Choroid plexus epithelial cell (primary cell): Measurements from ENCODE around the gene NCOR1.

Experiments used
- DNase-seq: peaks from one replicate; pipeline ENCODE4 v3.0.0-alpha.2; 2010; ENCODE audit warnings: low read depth
- H3K4me3 ChIP-seq: 2 replicates; pipeline ENCODE4 v1.5.1; 2011; ENCODE audit warnings: low read depth, mild to moderate bottlenecking, control low read depth, low read length, moderate library complexity
- CTCF ChIP-seq: conservative IDR thresholded peaks from 2 replicates; pipeline ENCODE4 v1.5.1; 2011; ENCODE audit warnings: low read depth, mild to moderate bottlenecking, control low read depth, inconsistent platforms, low read length, moderate library complexity

The NCOR1 gene

DNA sequence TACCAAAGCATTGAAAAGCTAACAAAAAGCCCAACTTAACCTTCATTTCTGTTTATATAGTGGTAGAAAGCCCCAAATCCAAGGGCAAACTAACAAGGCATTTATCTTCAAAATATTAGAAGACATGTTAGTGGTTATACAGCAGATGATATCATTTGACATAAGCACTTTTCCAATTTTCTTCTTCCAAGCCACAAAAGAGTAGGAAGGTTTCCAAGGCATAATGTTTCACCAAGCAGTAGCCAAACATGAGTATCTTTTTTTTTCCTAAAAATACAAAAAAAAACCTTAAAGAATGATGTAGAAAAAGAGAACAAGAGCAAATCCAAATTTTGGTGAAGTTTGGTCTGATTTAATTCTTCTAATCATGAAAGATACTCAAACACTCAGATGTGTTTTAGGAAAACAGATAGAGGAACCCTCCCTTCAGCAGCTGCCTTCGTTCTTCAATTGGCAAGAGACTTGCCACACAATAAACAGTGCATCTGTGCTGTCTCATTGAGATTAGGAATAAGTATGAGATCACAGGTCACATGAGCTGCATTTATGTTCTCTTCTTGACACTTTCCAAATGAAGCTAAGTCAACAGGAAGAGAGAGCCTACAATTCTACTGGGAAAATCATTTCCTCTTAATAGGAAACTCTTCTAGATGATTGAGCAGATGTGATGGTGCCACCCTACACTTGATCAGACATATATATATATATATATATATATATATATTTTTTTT is 109.0 kb downstream of the NCOR1 start:
- no peak overlapping the region for H3K4me3 ChIP-seq
- no peak for TF ChIP-seq CTCF
- peak; percentile 66 for DNase-seq

GRCh38 chr17:16104189-16104588 is 111.1 kb downstream of the NCOR1 start:
- DNase-seq: no peak
- H3K4me3 ChIP-seq: no peak overlapping the region
- TF ChIP-seq CTCF: no peak

DNA sequence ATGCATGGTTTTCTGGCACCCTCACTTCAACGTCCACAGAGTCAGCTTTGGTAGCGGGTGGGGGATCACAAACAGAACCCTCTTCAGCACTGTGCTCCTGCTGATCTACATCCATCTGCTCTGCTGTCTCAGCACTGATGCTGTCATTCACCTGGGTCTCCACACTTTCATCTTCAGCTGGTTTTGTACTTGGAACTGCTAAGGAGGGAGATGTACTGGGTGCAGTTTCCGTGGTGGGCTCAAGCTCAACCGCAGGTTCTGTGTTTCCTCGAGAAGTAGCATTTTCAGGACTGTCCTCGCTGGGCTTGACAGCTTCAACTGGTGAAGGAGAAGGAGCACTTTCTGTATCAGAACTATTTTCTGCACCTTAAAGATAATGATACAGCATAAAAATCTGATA is 113.9 kb downstream of the NCOR1 start:
- no peak for DNase-seq
- TF ChIP-seq CTCF: no peak
- H3K4me3 ChIP-seq: no peak overlapping the region

DNA sequence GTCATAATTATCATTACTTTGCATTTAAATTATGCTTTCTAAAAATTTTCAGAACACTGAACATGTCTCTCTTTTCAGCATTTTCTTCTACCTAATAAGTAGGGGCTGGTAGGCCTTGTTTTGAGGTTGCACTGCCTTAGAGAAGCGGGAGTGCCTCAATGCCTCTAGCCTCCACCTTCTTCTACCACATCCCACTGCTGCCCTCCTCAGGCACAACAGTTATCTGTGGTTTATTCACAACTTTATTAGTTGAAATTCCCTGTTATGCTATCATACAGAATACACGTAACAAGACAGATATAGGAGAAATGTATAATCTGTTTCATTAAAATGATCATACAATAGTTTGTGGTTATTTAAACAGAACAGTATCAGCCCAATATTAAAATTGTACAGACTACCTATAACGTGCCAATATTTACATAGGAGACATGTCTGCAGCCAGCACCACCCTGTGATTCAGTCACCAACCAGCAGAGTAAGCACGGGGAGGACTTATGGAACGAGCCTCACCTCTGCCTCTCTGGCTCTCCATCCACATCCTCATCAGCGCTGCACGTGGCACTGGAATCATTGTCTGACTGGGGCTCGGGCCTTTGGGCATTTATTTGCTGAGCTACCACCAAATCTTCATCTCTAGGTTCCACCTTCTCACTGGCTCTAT is 114.5 kb downstream of the NCOR1 start:
- H3K4me3 ChIP-seq: no peak overlapping the region
- TF ChIP-seq CTCF: peak; percentile 50
- peak; percentile 58 for DNase-seq

- peak; percentile 43 for DNase-seq
- no peak for TF ChIP-seq CTCF
- H3K4me3 ChIP-seq: no peak overlapping the region
These were observed 123.6 kb downstream of the NCOR1 start for GRCh38 chr17:16091773-16092172.

DNA sequence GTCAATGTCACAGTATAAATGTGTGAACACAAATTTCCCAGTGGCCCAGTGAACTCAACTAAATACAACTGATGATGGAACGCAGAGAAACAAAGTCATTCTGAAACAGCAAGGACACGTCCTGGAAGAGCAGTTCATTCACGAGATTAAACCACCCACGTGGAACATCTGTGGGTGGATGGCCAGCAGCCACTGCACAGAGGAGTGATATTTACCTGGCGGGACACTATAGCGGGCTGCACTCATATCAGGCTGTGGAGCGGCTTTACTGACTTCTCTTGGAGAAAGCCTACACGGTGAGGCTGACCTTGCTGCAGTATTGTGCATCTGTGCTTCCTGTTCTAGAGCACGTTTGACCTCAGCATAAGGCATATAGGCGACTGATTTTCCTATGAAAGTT is 128.4 kb downstream of the NCOR1 start:
- DNase-seq: no peak
- H3K4me3 ChIP-seq: no peak overlapping the region
- TF ChIP-seq CTCF: no peak
